Measurements from ENCODE around the gene OTOF.
"Not testable (repeated sequence)": the region's sequence is repeated elsewhere in the genome, so short reads cannot be mapped to it uniquely, and the experiment has no call there.

OTOF gene

DNA sequence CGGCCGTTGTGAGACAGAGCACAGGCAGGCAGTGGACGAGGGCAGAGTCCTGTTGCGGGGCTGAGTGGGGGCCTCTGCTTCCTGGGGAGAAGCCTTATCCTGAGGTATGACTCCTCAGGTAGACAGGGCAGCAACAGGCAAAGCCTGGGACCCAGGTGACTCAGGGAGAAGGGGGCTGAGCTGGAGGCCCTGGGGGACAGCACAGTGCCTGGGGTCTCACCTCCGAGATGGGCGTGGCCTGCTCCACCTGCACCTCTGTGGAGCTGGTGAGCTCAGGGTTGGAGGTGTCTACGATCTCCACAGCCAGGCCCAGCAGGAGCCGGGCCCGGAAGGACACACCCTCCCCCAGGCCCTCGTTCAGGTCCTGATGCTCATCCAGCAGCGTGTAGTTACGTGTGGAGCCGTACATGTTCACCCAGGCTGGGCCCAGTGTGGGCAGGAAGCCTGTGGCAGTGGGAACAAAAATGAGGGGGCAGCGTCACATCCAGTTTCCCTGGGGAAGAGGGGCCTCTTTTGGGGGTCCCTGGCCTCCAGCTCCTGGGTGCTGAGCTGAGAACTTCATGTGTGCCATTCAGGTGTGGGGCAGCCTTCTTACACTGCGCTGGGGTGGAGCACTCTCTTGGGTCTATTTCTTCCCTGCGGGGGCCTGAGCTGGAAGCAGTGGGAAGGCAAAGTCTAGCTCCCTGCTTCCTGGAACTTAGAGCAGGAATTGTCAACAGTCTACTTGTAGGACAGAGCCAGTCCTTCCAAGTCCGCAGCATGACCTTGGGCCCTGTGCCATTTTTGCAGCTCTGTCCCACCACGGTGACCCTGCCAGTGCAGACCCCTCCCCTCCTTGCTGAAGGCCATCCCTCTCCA lies 2.9 kb upstream of the OTOF start:
- DNase-seq (ENCODE audit: low read depth, low spot score): no peak

DNA sequence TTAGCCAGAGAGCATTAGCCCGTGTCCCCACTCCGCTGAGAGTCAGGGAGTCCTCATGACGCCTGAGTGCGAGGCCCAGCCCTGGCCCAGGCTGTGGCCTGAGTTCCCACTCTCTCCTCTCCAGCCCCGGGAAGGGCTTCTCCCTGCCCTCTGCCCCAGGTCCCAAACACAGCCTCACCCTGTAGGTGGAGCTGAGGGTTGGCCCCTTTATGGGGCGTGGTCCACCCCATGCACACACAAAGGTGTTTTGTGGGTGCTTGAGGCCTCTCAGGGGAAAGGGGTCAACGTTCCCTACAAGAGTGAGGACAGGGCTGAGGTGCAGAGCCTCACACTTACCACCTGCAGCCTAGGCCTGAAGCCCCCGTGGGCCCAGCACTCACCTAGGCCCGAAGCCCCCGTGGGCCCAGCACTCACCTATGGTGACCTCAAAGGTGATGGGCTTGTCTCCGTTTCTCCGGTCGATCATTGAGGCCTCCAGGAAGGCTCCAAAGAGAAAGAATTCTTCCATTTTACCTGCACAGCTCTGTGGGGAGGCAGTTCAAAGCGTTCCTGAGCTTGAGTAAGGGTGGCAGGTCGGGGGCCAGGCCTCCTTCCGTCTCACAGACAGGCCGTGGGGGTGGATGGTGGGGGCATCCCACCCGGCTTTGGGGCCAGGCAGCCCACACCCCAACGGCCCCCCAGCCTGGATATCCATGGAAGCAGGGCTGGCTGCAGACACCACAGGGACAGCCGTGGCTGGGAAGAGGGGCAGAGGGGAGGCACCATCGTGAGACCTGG lies 2.1 kb upstream of the OTOF start:
- DNase-seq (ENCODE audit: low read depth, low spot score): no peak

DNA sequence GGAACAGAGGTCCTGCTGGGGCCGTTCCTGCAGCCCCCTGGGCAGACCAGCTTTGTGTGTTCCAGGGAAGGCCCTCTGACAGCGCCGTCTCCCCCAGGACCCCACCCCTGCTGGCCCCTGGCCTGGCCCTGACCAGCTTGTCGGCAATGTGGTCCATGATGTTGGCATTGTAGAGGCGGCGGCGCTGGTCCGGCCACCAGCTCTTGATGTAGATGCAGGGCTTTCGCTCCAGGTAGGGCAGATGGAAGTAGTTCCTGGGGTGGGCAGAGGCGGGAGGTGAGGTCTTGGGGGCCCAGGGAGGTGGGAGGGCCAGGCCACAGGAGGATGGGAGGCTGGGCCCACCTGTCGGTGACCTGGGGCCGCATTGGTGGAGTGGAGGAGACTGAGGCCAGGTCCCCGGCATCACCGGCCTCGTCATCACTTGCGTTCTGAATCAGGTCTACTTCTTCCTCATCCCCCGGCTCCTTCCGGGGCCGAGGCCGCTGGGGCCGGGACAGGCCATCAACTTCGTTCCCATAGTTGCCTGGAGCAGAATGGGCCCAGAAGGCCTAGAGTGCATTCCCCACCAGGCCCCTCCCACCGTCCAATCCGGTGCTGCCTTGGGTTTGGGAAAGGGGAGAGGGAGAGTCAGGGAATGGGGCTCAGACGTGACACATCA lies 1.3 kb upstream of the OTOF start:
- DNase-seq (ENCODE audit: low read depth, low spot score): no peak

DNA sequence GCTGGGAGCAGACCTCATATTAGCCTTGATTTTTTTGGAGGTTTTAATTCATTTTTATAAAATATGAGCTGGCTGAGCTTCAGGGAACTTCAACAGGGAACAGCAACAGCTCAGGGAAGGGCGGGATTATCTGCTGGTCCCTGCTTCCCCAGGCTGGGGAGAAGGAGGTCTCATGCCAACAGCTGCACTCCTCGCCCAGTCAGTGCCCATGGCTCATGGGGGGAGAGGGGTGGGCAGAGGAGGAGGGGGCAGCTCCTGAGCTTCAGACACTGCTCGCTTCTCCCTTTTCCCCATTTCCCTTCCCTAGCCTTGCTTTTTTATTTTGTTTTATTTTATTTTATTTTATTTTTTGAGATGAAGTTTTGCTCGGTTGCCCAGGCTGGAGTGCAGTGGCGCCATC lies 442 bp upstream of the OTOF start:
- no peak for DNase-seq (ENCODE audit: low read depth, low spot score)

DNA sequence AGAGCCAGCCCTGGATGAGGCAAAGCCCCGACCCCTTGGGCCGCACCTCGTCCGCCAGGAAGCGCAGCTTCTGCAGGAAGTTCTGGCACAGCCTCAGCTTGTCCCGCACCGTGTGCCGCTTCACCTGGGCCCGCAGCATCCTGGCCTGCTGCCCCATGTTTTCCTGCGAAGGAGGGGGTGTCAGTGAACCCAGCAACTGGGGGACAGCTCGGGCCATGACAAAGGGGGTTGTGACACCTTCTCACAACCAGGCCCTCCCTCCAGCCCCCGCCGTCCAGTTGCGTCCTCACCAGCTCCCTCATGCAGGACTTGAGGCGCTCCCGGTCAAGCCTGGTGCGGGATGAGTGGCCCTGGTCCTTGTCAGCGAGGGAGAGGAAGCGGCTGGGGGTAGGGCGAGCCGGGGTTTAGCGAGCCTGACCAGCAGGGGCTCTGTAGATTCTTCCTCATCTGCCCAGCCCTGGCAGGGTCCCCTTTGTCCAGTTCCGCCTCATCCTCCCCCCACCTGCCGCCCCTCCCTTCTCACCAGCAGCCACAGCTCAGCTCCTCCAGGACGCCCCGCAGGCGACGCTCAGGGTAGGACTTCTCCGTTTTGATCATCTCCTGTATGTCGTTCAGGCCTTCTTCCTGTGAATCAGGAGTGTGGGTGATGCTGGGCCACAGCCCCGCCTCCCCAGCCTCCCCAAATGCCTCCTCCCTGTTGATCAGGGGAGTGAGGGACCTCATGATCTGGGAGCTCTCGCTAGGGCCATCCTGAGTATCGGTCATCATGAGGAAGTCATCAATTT lies 606 bp downstream of the OTOF start:
- no peak for DNase-seq (ENCODE audit: low read depth, low spot score)

DNA sequence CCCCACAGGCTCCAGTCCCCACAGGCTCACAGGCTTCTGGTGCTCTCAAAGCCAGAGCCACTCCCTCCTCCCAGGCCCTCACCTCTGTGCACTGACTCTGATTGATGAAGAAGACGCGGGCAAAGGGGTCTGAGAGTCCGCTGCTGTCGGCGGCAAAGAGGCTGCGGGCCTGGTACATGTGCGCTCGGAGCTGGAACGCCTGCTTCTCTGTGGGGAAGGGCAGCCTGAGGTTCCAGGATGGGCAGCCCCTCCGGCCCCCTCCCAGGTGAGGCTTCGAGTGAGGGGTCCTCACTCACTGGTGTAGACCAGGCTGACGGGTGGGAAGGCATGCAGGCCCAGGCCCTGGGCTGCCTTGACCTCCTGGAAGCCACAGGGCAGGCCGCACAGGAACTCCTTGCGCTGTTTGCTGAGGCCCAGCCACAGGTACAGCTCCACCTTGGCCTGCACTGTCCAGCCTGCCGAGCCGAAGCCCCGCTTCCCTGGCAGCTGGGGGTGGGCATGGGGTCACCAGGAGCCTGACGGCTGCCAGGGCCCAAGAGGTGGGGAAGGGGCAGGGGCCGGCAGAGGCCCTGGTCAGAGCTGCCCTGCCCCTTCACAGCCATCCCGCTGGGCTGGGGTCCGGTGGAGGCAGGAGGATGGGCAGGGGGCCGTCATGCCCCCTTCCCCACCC lies 2.0 kb downstream of the OTOF start:
- DNase-seq (ENCODE audit: low read depth, low spot score): no peak

DNA sequence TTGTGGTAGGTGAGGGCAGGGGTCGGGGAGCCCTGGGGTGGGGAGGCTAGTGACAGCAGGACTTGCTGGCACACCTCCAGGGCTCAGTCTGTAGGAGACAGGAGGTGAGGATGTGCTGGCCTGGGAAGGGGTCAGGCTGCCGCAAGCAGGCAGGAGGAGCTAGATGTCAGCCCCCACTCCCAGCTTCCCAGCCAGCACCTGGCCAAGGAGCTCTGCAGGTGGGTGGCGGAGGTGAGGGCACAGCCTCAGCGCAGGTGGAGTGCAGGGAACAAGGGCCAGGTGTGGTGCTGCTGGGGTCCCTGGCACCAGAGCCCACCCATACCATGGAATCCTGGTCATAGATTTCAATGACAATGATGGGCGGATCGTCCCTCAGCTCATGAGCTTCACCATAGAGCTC lies 2.9 kb downstream of the OTOF start:
- no peak for DNase-seq (ENCODE audit: low read depth, low spot score)

DNA sequence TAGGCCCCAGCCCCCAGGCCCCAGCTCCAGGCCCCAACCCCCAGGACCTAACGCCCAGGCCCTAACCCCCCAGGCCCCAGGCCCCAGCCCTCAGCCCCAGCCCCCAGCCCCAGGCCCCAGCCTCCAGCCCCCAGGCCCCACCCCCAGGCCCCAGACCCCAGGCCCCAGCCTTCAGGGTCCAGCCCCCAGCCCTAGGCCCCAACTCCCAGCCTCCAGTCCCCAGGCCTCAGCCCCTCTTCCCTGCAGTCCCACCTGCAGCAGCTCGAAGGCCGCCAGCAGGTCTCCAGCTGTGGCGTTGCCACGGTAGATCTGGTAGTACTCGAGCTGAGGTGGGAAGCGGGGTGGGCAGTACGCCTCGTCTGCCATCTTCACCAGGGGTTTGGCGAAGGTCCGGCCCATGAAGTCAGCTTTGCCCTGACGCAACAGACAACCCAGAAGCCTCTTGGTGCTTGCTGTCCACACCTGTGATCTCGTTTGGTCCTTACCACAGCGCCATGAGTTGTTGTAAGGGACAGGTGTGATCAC lies 3.6 kb downstream of the OTOF start:
- DNase-seq (ENCODE audit: low read depth, low spot score): no peak

DNA sequence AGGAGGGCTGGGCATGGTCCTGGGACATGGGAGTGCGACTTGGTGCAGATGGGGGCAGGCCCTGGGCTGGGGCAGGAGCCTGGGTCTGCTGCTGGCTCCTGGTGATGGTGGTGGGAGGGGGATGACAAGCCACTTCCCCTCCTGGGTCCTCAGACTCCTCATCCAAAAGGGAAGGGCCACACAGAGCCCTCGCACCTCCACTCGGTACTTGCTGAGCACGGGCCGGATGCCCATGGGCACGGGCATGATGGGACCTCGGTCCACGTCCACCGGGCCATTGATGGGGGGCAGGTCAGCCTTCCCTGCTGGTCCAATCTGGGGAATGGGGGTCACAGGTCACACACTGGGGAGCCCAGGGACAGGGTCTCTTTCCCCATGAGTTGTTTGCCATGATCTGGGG lies 4.1 kb downstream of the OTOF start:
- DNase-seq (ENCODE audit: low read depth, low spot score): no peak

DNA sequence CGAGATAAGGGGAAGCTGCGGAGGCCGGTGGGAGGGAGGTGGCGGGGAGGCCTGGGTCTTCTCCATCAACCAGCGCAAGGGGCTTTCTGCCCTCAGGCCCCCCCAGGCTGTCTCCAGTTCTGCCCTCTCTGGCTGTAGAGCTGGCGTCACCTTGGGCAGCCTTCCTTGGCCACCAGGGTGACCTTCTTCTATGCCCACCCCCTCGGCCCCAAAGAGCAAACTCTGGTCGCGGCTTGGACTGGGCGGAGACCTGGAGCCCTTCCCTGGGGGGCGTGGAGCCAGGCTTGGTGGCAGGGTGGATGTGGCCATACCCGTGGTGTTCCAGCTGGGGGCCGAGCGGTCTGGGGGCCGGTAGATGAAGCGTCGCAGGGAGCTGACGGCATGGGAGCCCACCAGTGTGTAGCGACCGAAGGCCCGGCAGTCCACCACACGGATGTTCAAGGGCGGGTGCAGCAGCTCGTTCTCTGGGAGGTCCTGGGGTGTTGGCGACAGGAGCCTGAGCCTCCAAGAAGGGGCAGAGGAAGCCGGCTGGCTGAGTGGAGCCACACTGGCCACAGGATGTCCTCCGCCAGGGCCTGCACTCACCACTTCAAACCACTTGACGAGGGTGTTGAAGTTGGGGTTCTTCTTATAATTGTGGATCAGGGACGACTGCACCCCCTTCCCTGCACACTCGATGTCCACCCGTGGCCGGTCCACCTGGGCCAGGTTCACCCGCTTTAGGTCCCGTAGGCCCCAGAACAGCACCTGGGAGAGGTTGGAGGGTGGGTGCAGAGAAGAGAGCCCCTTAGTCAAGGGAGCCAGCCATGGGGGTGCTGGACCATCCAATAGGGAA lies 4.9 kb downstream of the OTOF start:
- DNase-seq (ENCODE audit: low read depth, low spot score): no peak

DNA sequence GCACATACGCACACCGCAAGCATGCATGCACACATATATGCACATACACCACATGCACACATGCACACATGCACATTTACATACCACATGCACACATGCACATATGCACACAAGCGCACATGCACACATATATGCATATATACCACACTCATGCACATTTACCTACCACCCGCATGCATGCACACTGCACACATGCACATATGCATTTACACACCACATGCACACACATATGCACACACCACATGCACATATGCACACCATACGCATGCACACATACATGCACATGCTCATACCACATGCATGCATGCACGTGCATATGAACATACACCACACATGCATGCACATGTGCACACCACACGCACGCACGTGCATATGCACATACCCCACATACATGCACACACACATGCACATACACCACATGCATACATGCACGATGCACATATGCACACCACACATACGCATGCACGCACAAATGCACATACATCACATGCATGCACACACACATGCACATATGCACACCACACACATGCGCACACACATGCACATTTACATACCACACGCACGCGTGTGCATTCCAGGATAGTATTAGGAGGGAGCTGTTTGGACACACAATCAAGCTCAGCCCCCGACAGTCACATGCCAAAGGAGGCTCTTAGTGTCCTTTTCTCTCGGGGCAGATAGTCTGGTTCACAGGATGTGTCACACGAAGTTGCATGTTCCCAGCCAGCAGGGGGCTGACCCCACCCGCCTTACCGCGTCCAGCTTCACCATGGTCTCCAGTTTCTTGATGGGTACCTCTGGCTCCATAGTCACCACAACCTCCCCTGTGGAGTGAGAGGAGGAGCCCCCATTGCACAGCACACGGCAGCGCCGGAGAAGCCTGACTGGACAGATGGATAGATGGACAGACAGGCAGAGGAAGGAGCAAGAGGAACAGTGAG lies 5.9 kb downstream of the OTOF start:
- DNase-seq (ENCODE audit: low read depth, low spot score): no peak

DNA sequence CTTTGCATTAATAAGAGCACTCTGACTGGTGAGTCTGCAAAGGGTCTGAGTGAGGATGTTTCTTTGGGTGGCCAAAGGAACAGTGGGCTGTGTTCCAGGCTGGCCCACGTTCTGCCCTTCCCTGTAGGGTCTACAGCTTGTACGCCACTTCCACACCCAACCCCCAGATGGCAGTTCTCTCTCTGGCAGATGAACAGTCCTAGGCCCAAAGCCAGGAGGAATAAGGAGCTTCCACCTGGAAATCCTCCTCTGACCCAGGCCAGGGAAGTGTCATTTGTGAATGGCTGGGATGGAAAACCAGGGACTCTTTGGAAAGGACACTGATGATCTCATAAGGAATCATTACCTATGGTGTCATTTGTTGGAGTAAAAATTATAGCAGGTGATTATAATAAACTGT lies 6.6 kb downstream of the OTOF start:
- DNase-seq (ENCODE audit: low read depth, low spot score): no peak

DNA sequence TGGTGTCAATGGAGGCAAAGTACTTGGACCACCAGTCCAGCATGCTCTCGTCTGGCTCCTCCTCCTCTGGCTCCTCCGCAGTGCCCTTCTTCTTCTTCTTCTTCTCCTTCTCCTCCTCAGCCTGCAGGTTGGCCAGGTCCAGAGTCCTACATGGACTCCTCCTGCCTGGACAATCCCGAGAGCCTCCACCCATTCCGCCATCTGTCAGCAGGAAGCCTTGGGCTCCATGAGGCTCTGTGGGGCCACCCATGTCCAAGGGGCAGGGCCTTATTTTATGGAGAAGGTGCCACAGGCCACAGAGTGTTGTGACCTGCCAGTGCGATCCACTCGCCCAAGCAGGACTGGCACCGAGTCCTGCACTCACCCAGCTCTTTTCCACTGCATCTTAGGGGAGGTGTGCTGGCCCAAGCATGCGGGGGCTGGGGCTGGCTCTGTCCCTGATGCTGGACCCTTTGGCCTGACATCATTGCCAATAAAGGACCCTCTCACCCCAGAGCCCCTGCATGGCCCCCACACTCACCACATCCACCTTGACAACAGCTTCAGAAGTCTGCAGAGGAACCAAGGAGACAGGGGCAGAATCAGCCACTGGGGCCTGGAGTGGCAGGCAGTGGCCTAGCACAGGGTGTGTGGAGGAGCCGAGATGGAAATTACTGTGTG lies 7.2 kb downstream of the OTOF start:
- DNase-seq (ENCODE audit: low read depth, low spot score): no peak

DNA sequence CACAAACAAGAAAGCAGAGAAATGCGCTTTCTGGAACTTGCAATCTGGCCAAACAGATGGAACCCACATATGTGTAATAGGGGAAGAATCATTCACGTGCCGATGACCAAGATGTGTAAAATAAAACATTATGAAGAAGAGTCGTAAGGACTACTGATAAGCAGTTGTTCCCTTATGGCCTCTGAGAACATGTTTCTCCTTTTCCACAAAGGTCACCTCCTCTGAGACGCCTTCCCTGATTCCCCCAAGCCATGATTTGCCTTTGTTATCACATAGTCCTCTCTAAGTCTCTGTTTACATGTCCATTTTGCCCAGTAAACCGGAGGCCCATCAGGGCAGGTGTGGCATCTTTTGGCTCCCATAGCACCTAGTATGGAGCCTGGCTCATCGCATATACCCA lies 8.0 kb downstream of the OTOF start:
- DNase-seq (ENCODE audit: low read depth, low spot score): no peak

DNA sequence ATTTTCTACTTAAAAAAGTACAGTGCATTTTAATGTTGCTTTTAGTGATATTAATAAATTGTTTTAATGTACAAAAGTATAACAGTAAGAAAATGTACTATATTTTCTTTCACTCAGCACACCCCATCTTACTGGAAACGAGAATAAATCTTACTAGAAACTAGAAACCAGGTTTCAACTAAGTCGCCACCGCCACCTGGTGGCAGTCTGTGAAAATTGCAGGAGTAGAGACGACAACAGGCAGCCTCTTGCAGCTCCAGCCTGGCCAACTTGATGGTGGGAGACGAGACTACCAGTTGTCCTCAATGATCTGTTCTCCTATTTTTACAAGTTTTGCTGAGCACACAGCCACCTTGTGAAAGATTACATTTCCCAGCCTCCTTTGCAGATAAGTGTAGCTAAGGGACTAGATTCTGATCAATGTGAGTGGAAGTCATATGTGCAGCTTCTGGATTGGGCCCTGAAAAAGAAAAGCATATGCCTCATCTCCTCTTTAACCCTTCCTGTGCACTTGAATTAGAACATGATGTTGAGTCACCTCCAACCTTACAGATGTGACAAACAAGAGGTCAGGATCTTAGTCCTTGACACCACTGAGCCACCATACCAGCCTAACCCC lies 8.7 kb downstream of the OTOF start:
- peak; percentile 28 for DNase-seq (ENCODE audit: low read depth, low spot score)

DNA sequence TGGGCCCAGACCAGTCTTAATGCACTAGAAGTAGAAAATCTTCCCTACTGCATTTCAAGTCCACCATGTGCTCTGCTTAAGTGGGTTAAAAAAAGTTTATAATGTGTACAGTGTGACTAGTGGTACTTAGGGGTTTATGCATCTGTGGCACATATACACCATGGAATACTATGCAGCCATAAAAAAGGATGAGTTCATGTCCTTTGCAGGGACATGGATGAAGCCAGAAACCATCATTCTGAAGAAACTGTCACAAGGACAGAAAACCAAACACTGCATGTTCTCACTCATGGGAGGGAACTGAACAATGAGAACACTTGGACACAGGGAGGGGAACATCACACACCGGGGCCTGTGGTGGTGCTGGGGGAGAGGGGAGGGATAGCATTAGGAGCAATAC lies 9.4 kb downstream of the OTOF start:
- DNase-seq (ENCODE audit: low read depth, low spot score): not testable (repeated sequence)

DNA sequence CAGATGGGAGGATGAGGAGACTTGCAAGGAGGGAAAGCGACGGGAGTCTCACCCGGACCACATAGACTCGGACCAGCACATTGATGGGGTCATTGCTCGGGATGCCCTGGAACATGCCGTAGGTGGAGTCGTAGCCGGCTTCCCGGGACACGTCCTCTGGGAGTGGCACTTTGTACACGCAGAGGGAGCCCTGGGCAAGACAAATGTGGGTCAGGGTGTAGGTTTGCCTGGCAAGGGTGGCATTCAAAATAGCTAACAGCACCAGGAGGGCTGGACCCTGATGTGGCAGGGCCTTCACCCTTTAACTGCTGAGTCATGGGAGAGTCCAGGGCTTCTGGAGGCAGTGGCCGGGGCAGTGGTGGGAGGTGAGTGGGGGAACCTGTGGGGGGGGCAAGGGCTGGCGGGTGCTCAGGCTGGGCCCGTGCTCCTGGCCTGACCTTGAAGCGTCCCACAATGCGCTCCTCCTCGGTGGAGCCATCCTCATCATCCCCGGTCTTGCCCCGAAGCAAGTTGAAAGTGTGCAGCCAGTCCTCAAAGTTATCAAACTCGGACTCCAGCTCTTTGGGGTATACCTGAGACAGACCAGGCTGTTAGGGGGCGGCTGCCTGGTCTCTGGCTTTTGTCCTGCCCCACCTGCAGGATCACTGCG lies 11.1 kb downstream of the OTOF start:
- DNase-seq (ENCODE audit: low read depth, low spot score): no peak

All from activated CD4-positive, CD25-positive, alpha-beta regulatory T cell treated with anti-CD3 and anti-CD28 coated beads, Interleukin-2, amount 50 U/mL, for 16 hours (primary cell).